ENCODE data around the gene CGN. TPM values are rescaled to one million over a fixed set of nuclear protein-coding genes. Genes with fewer than 3 reads are reported as not detected.

CGN gene
- total RNA-seq, 2 experiments from 2014 or later = 1.7 to 1.9 TPM

- no peaks in the 10 kb centered on the region for H3K27me3 Mint-ChIP-seq
- CTCF ChIA-PET = no interaction called here
- no peaks in the 10 kb centered on the region for H3K9me3 Mint-ChIP-seq
- H3K4me1 Mint-ChIP-seq (ENCODE audit: low read depth) = peaks cover 7% of the 10 kb centered on the region
- H3K36me3 Mint-ChIP-seq (ENCODE audit: low read depth) = no peaks in the 10 kb centered on the region
- ATAC-seq (no peak), DNase-seq (no peak)
- intact Hi-C loops (cut with micrococcal nuclease) = no loop called here
- TF ChIP-seq CTCF (IDR thresholded peaks at IDR 0.05) = no peak
- no peak overlapping the region for H3K27ac Mint-ChIP-seq
- POLR2A ChIA-PET = no interaction called here
- H3K4me3 Mint-ChIP-seq = no peak overlapping the region
Observed at GRCh38 chr1:151499365-151499764, 11.8 kb upstream of the CGN start.

- TF ChIP-seq CTCF (IDR thresholded peaks at IDR 0.05) = no peak
- intact Hi-C loops (cut with micrococcal nuclease) = no loop called here
- ChIA-PET POLR2A (no interaction called here), CTCF (interaction anchor here (1.0 kb wide), 1 partner anchor 14 kb away, joined by 3 read pairs; no protein-coding TSS in a partner anchor)
- DNase-seq (no peak), ATAC-seq (no peak)
- Mint-ChIP-seq H3K36me3 (ENCODE audit: low read depth) (no peaks in the 10 kb centered on the region), H3K27me3 (no peaks in the 10 kb centered on the region), H3K4me3 (no peak overlapping the region), H3K27ac (no peak overlapping the region), H3K4me1 (ENCODE audit: low read depth) (peaks cover 3% of the 10 kb centered on the region), H3K9me3 (no peaks in the 10 kb centered on the region)
Observed at GRCh38 chr1:151499930-151500329, 11.3 kb upstream of the CGN start.

GRCh38 chr1:151501474-151501873 lies 9.7 kb upstream of the CGN start:
- POLR2A ChIA-PET = no interaction called here

GRCh38 chr1:151502035-151502700 lies 9.0 kb upstream of the CGN start:
- CTCF ChIA-PET = interaction anchor here (0.9 kb wide), 1 partner anchor 25 kb away, joined by 3 read pairs; no protein-coding TSS in a partner anchor
- H3K27ac Mint-ChIP-seq = no peak overlapping the region
- DNase-seq = no peak
- H3K9me3 Mint-ChIP-seq = no peaks in the 10 kb centered on the region
- H3K4me3 Mint-ChIP-seq = no peak overlapping the region
- H3K27me3 Mint-ChIP-seq = no peaks in the 10 kb centered on the region
- TF ChIP-seq CTCF (IDR thresholded peaks at IDR 0.05) = no peak
- ATAC-seq = no peak
- peaks cover 2% of the 10 kb centered on the region for H3K4me1 Mint-ChIP-seq (ENCODE audit: low read depth)
- POLR2A ChIA-PET = no interaction called here
- no peaks in the 10 kb centered on the region for H3K36me3 Mint-ChIP-seq (ENCODE audit: low read depth)
- intact Hi-C loops (cut with micrococcal nuclease) = no loop called here

More at GRCh38 chr1:151501474-151501873, 9.7 kb upstream of the CGN start:
- no peaks in the 10 kb centered on the region for H3K9me3 Mint-ChIP-seq
- ATAC-seq = no peak
- no peaks in the 10 kb centered on the region for H3K27me3 Mint-ChIP-seq
- H3K36me3 Mint-ChIP-seq (ENCODE audit: low read depth) = no peaks in the 10 kb centered on the region
- no peak for DNase-seq
- intact Hi-C loops (cut with micrococcal nuclease) = no loop called here
- peaks cover 2% of the 10 kb centered on the region for H3K4me1 Mint-ChIP-seq (ENCODE audit: low read depth)
- no peak overlapping the region for H3K27ac Mint-ChIP-seq
- no peak overlapping the region for H3K4me3 Mint-ChIP-seq
- CTCF ChIA-PET = no interaction called here
- TF ChIP-seq CTCF (IDR thresholded peaks at IDR 0.05) = no peak

GRCh38 chr1:151502859-151503780 lies 8.1 kb upstream of the CGN start:
- DNase-seq = no peak
- H3K27ac Mint-ChIP-seq = no peak overlapping the region
- POLR2A ChIA-PET = no interaction called here

More at GRCh38 chr1:151502859-151503780, 8.1 kb upstream of the CGN start:
- ATAC-seq = peak; percentile 55
- peaks cover 2% of the 10 kb centered on the region for H3K4me1 Mint-ChIP-seq (ENCODE audit: low read depth)
- intact Hi-C loops (cut with micrococcal nuclease) = no loop called here
- no peak overlapping the region for H3K4me3 Mint-ChIP-seq
- H3K9me3 Mint-ChIP-seq = no peaks in the 10 kb centered on the region
- H3K36me3 Mint-ChIP-seq (ENCODE audit: low read depth) = no peaks in the 10 kb centered on the region
- no peaks in the 10 kb centered on the region for H3K27me3 Mint-ChIP-seq
- no peak for TF ChIP-seq CTCF (IDR thresholded peaks at IDR 0.05)
- CTCF ChIA-PET = interaction anchor here (0.9 kb wide), 1 partner anchor 24 kb away, joined by 3 read pairs; no protein-coding TSS in a partner anchor

All from activated CD8-positive, alpha-beta T cell treated with anti-CD3 and anti-CD28 coated beads for 36 hours (primary cell).